Natural killer cell (primary cell): Measurements from ENCODE around the gene JAKMIP1. TPM values are rescaled to one million over a fixed set of nuclear protein-coding genes. Genes with fewer than 3 reads are reported as not detected.
A peak's percentile ranks its signal among the peaks of the same experiment; 100 is the strongest.

Experiments
- ATAC-seq, 3 donors: fragments of 150-1000 bp in 2 of 3; fragments of 200-7000 bp in 1 of 3; cut with Tn5 transposase; 1 replicate in 1 of 3; 2 replicates in 2 of 3; pipeline ENCODE4 v1.10.0; 2021; ENCODE audit warnings: mild to moderate bottlenecking in 2 of 3, moderate library complexity in 2 of 3
- DNase-seq, 2 donors: peaks; one replicate each; pipeline versions ENCODE4 v3.0.0 to v3.0.0-alpha.2; 2013 to 2021; ENCODE audit warnings: mixed read lengths in 1 of 2
- H3K27ac ChIP-seq: one replicate; pipeline ENCODE4 v1.5.1; 2013; ENCODE audit warnings: mild to moderate bottlenecking, low read length
- H3K27me3 ChIP-seq: one replicate; pipeline ENCODE4 v1.6.1; 2013; ENCODE audit warnings: low read length; ENCODE audit not compliant: control insufficient read depth, insufficient read depth
- H3K36me3 ChIP-seq: one replicate; pipeline ENCODE4 v1.6.1; 2013; ENCODE audit warnings: low read length; ENCODE audit not compliant: control insufficient read depth, insufficient read depth
- H3K4me1 ChIP-seq: one replicate; pipeline ENCODE4 v1.6.1; 2013; ENCODE audit warnings: low read length; ENCODE audit not compliant: control insufficient read depth, insufficient read depth
- H3K4me3 ChIP-seq: one replicate; pipeline ENCODE4 v1.5.1; 2013; ENCODE audit warnings: low read length
- H3K9me3 ChIP-seq: one replicate; pipeline ENCODE4 v1.6.1; 2013; ENCODE audit warnings: low read length; ENCODE audit not compliant: control insufficient read depth, insufficient read depth
- H3K27ac Mint-ChIP-seq, 2 donors: one replicate each; pipeline ENCODE4 v1.8.0; 2022; ENCODE audit warnings: mild to moderate bottlenecking in 2 of 2, mixed read lengths in 2 of 2, moderate library complexity in 1 of 2
- H3K27me3 Mint-ChIP-seq, 2 donors: one replicate each; pipeline ENCODE4 v1.8.0; 2022; ENCODE audit warnings: low read depth in 2 of 2, mixed read lengths in 2 of 2
- H3K36me3 Mint-ChIP-seq: one replicate; pipeline ENCODE4 v1.8.0; 2022; ENCODE audit warnings: mixed read lengths
- H3K4me1 Mint-ChIP-seq, 2 donors: one replicate each; pipeline ENCODE4 v1.8.0; 2022; ENCODE audit warnings: mixed read lengths in 2 of 2
- H3K4me3 Mint-ChIP-seq: one replicate; pipeline ENCODE4 v1.8.0; 2022; ENCODE audit warnings: mild to moderate bottlenecking, moderate library complexity, mixed read lengths
- H3K9me3 Mint-ChIP-seq, 2 donors: one replicate each; pipeline ENCODE4 v1.8.0; 2022; ENCODE audit warnings: mixed read lengths in 2 of 2
- WGBS: methylation state at CpG from one replicate; pipeline ENCODE4 v1.1.7; 2013; ENCODE audit warnings: missing lambda C conversion rate; ENCODE audit not compliant: insufficient coverage; 5-methylcytosine and 5-hydroxymethylcytosine counted together
- intact Hi-C: fragments of 100-400 bp; cut with micrococcal nuclease; formaldehyde crosslinking; loops from one replicate; pipeline ENCODE4 v1.14.2; 2022
- total RNA-seq, 4 donors: library from RNA; stranded (reverse); fragments of 120-200 nt in 1 of 4; gene quantifications; one replicate each; pipeline versions ENCODE4 v1.2.3 to v1.2.4, GENCODE V29; 2013 to 2022
- TF ChIP-seq, protein P1 (sequence below): fragments of 200-600 bp; IDR thresholded peaks from one replicate; pipeline ENCODE4 v1.8.0; 2022; ENCODE audit warnings: antibody characterized with exemption

The JAKMIP1 gene
- total RNA-seq, 3 donors from 2014 or later (not counting 1 experiment from before 2014, with no cell fraction given), result 8.8 to 21.8 (median 16.4) TPM

DNA sequence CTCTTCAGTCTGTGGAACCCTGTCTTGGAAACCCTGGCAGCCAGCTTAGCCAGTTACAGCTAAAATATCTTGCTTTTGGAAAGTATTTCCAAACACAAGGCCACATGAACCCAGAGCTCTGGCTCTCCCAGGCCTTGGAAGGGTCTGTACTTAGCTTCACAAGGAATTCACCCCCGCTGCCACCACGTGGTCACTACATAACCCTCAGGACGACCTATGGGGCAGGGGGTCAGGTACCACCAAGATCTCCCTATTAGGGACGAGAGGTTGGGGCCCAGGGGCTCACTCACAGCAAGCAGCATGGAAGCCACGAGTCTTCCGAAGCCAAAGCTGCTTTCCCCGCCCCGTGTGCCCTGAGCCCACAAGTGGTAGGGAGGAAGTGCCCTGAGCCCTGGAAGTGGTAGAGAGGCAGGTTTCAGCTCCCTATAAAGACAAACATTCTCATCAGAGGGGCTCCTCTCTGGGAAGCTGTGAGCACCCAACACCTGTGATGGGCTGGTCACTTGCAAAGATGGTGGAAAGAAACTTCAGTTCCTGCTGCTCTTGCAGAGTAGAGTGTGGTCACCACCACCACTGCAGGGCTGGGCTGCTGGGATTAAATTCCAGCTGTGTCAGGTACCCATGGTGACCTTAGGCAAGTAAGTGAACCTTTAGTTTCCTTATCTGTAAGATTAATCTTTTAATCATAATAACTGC lies 4.7 kb upstream of the JAKMIP1 start:
- Histone ChIP-seq H3K4me1 (peaks cover 14% of the 10 kb centered on the region), H3K36me3 (no peaks in the 10 kb centered on the region), H3K4me3 (no peak overlapping the region), H3K9me3 (peaks cover 3% of the 10 kb centered on the region), H3K27me3 (peaks cover 2% of the 10 kb centered on the region), H3K27ac (no peak overlapping the region)
- Mint-ChIP-seq H3K9me3 (peaks cover 3 to 6% of the 10 kb centered on the region in 2 donors), H3K27me3 (peaks cover 11 to 17% of the 10 kb centered on the region in 2 donors), H3K4me3 (no peak overlapping the region), H3K4me1 (peaks cover 10 to 12% of the 10 kb centered on the region in 2 donors), H3K36me3 (no peaks in the 10 kb centered on the region), H3K27ac (no peak overlapping the region)
- DNase-seq (no peak), ATAC-seq (no peak)
- 68% methylated on average over 8 of the region's 8 CpGs for WGBS
- TF ChIP-seq, protein P1, sequence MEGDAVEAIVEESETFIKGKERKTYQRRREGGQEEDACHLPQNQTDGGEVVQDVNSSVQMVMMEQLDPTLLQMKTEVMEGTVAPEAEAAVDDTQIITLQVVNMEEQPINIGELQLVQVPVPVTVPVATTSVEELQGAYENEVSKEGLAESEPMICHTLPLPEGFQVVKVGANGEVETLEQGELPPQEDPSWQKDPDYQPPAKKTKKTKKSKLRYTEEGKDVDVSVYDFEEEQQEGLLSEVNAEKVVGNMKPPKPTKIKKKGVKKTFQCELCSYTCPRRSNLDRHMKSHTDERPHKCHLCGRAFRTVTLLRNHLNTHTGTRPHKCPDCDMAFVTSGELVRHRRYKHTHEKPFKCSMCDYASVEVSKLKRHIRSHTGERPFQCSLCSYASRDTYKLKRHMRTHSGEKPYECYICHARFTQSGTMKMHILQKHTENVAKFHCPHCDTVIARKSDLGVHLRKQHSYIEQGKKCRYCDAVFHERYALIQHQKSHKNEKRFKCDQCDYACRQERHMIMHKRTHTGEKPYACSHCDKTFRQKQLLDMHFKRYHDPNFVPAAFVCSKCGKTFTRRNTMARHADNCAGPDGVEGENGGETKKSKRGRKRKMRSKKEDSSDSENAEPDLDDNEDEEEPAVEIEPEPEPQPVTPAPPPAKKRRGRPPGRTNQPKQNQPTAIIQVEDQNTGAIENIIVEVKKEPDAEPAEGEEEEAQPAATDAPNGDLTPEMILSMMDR, result no peak
- intact Hi-C loops, result no loop called here

DNA sequence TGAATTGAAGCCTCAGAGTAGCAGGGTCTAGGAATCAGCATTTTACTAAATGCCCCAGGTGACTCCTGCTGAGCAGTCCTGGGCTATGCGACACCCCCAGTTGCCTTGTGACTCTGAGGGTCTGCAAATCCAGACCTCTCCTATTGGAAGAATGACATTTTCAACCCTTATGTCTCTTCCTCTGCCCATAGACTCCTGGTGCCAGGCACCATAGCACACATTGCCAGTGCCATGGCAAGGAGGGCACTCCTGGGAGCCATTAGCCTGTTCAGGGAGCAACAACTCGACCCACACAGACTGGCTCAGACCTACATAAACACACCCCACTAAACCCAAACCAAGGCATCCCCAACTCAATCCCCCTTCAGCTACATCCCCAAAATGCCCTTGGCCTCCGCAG lies 3.7 kb upstream of the JAKMIP1 start:
- WGBS, result 93% methylated on average over 3 of the region's 3 CpGs
- no peak overlapping the region for H3K4me3 ChIP-seq
- H3K27ac Mint-ChIP-seq, result no peak overlapping the region
- H3K36me3 ChIP-seq, result no peaks in the 10 kb centered on the region
- TF ChIP-seq, protein P1, result no peak
- intact Hi-C loops, result no loop called here
- peaks cover 20% of the 10 kb centered on the region for H3K4me1 ChIP-seq
- no peak overlapping the region for H3K4me3 Mint-ChIP-seq
- no peak for DNase-seq
- no peak overlapping the region for H3K27ac ChIP-seq
- peaks cover 2% of the 10 kb centered on the region for H3K27me3 ChIP-seq
- peaks cover 11 to 14% of the 10 kb centered on the region in 2 donors for H3K4me1 Mint-ChIP-seq
- H3K9me3 Mint-ChIP-seq, result peaks cover 3 to 6% of the 10 kb centered on the region in 2 donors
- no peaks in the 10 kb centered on the region for H3K36me3 Mint-ChIP-seq
- peaks cover 3% of the 10 kb centered on the region for H3K9me3 ChIP-seq
- ATAC-seq, result no peak
- H3K27me3 Mint-ChIP-seq, result peaks cover 11 to 17% of the 10 kb centered on the region in 2 donors

DNA sequence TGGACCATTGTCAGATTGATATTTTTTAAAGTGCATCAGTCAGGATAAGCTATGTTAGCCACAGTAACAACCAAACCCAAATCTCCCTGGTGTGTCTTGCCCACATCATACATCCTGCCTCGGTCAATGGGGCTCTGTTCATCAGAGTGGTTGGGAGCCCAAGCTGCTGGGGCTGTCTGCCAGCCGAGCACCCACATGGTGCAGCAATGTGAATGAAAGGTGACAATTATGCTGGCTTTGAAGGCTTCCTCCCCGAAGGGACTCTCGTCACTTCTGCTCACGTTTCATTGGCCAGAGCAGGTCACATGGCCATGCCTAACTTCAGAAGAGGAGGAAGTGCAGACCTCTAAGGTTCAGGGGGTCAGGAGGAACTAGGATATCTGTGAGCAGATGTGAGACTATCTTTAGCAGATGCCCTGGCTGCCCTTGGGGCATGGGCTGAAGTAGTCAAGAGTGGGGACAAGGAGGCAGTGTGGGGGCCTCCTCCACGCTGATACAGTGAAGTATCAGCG lies 1.3 kb upstream of the JAKMIP1 start:
- Histone ChIP-seq H3K4me1 (peaks cover 44% of the 10 kb centered on the region), H3K27me3 (peaks cover 4% of the 10 kb centered on the region), H3K9me3 (peaks cover 3% of the 10 kb centered on the region), H3K36me3 (no peaks in the 10 kb centered on the region), H3K4me3 (no peak overlapping the region), H3K27ac (no peak overlapping the region)
- WGBS, result 76% methylated on average over 7 of the region's 7 CpGs
- intact Hi-C loops, result no loop called here
- Mint-ChIP-seq H3K4me1 (peaks cover 25 to 37% of the 10 kb centered on the region in 2 donors), H3K27ac (peak overlapping the region in 1 of 2 donors; percentile 88), H3K9me3 (peaks cover 3 to 6% of the 10 kb centered on the region in 2 donors), H3K36me3 (no peaks in the 10 kb centered on the region), H3K4me3 (peak overlapping the region; percentile 71), H3K27me3 (peaks cover 18 to 28% of the 10 kb centered on the region in 2 donors)
- peak; percentile 40 to 74 for DNase-seq
- TF ChIP-seq, protein P1, result no peak
- peak; percentile 25 to 41 (median 41) for ATAC-seq
